PC-3 (cell line): ENCODE data around the gene DCHS1.

Experiments used
- CTCF ChIP-seq: fragments of 300-600 bp; sonication (generic); conservative IDR thresholded peaks from 2 replicates; pipeline ENCODE4 v1.5.1; 2017; ENCODE audit warnings: antibody characterized with exemption, low read depth, mild to moderate bottlenecking, low read length
- EZH2 ChIP-seq: fragments of 300-600 bp; sonication (generic); IDR thresholded peaks from one replicate; pipeline ENCODE4 v1.6.1; 2017; ENCODE audit warnings: antibody characterized with exemption, mild to moderate bottlenecking, low read length; ENCODE audit not compliant: unreplicated experiment
- EZH2phosphoT487 ChIP-seq: fragments of 300-600 bp; sonication (generic); IDR thresholded peaks from 2 replicates; pipeline ENCODE4 v1.6.1; 2018; ENCODE audit warnings: mild to moderate bottlenecking, antibody characterized with exemption, low read length, borderline replicate concordance

DNA sequence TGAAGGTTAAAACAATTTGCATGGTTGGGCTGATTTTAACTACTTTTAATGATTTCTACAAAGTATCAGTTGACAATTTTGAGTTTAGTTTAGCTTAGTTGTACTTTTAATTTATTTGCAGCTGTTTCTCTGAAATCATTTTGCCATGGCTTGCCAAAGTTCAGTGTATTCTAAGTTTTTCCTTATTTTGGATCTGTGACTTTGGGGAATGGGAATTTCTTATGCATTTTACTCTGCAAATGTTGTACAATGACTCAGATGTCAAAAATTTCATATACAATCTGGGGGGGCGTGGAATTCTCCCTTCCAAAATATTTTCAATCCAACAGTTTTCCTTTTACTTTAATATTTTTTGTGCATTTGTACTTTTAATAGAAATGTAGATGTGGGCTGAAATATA is 8.9 kb upstream of the DCHS1 start:
- TF ChIP-seq CTCF: no peak
- TF ChIP-seq EZH2phosphoT487: no peak
- no peak for TF ChIP-seq EZH2
